Measurements from ENCODE around the gene TNS1.

Gene TNS1

DNA sequence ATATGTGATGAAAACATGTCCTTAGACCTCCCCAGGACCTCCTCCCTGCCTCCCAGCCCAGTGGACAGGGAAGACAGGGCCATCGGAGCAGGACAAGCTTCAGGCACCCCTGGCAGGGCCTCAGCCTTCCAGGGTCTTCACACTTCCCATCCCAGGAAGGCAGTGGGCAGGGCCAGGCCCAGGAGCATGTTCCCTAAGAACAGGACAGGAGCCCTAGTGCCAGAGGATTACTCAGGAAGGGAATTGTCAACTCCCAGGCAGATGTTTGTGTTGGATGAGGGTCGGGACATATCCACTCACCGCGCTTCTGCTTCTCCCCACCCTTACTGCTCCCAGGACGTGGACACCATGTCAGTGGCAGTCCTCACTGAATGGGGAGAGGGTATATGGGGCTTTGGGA is 138.9 kb downstream of the TNS1 start:
- DNase-seq, result peak; percentile 68

DNA sequence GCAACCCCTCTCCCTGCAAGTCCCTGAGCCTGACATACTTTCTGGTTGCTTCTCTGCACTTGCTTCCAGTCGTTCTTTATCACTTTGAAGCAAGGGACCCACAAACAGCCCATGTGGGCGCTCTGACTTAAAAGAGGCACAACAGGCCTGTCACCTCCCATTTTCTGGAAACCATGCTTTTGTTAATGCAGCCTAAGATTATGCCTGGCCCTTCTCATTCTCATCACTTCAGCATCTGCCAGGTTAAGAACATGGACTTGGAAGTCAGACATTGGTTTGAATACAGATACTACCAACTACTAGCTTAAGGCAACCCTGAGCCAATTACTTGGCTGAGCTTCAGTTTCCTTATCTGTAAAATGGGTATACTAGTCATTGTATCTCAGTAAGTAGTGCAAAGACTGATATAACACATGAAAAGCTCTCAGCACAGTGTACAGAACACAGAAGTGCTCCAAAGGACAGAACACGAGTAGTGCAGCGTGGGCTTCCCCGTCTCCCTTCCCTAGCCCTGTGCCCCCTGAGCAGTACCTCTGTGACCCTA is 141.4 kb downstream of the TNS1 start:
- DNase-seq, result no peak

DNA sequence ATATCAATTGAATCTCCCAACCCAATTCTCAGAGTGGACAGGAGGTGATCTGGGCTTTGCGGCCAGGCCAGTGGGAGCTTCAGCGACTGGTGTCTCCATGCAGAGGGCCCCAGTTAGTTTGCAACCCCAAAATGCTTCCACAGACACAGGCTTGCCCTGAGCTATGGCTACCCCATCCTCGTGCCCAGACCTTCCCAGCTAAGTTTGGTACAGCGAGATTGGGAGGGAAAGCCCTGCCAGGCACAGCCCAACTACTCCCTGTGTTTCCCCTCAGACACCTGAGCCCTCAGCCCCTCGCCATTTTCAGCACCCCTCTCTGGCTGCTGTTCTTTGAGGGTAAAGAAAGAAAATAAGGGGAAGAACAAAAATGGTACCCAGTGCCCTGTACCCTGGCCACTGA is 142.9 kb downstream of the TNS1 start:
- no peak for DNase-seq

DNA sequence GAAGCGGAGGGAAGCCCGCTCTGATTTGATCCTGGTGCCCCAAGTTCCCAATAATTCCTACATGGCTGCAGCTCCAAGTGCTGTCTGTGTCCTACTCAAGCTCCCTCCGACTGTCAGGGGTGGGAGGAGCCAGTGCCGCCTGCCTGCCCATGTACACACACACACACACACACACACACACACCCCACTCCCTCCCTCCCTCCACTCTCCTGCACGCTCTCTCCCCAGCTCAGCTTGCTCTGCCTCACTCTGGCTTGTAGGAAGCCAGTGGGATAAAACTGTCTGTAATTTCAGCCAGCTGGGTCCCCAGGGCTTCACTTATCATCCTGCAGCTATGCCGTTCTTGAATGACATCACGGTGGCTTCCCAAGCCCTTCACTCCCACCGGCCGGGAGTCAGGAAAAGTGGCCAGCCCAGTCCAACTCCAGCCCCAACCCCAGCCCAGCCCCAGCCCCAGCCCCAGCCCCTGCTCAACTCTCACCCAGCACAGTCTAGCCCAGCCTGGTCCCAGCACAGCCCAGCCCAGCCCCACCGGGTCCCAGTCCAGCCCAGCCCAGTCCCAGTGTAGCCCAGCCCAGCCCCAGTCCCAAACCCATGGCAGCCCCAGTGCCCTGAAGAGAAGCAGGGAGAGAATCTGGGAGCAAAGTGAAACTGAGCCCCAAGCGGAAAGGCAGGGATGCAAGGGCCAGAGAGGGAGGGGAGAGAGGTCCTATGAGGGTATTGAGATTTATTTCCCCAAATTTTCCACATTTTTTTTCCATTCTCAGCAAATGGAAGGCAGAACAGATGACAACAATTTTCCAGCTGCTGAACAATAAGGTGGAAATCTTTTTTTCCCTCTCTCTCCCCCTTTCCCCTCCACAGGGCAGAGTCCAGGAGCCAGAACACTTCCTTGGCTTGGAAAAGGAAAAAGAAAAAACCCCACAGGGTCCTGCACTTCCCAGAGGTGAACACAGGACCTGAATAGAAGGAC is 144.0 kb downstream of the TNS1 start:
- DNase-seq, result peak; percentile 96

DNA sequence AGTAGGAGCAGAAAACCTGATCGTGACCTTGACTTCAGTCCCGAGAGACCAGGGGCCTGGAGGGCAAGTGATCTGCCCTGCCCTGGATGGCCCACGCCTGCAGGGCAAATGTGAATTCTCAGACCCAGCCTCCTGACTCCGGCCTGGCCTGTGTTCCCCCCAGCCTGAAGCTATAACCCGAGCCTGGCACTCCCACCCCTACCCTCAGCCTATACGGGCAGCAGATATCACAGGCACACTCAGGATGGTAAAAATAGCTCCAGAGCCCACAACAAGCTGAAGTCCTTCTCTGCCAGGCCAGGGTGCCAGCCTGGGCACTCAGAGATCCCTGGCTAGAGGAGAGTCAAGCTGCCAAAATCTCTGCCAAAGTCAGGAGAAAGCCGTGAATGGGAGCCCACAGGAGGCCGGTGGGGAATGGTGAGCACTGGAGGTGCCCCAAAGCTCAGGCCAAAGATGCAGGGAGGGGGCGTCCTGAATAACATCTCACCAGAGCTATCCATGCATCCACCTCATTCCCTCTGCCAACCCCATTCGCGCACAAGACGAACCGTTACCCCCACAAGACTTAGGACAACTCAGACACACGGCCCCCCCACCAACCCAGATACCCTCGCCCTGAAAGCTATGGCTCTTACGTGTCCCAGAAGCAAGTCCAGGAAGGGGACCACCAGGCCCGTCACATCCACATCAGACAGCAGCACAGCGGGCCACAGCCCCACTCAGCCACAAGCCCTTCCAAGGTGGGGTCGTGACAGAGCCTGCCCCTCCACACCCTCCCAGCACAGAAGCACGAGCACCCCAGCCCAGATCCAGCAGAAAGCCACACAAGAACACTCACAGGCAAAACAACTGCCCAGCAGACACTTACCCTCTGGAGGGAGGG is 144.9 kb downstream of the TNS1 start:
- DNase-seq, result peak; percentile 41

DNA sequence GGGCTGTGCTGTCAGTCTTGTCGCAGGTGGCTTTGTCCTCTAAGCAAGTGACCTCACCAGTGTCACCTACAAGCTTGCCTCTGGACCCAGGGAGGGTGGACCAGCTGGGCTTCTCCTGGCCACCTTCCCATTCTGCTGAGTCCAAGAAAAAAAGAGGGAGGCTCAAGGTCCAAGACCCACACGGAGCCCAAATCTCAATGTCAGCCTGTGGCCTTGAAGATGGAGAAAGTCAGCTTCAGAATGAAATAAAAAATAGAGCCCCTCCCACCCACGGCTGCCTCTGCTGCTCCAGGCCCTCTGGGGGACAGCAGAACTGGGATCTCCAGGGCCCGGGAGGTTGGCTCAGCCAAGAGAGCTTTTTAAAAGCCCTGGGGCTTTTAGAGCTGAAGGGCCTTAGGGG is 145.9 kb downstream of the TNS1 start:
- peak; percentile 21 for DNase-seq

DNA sequence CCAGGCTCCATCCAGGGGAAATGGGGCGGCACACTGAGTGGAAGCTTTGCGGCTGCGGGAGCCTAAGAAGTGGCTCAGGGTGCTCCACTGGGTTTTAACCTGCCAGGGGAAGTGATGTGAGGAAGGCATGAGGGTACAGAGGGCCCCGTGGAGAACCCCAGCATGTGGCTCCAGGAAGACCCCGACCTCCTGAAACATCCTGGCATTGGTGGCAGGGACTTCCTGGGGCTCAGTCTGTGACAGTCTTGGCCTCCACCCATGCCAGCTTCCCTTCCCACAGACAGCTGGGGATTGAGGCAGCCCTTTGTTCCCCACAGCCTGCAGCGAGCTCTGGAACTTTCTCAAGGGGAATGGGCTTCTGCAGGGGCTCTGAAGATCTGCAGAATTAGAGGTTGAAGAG is 146.6 kb downstream of the TNS1 start:
- DNase-seq, result peak; percentile 18

DNA sequence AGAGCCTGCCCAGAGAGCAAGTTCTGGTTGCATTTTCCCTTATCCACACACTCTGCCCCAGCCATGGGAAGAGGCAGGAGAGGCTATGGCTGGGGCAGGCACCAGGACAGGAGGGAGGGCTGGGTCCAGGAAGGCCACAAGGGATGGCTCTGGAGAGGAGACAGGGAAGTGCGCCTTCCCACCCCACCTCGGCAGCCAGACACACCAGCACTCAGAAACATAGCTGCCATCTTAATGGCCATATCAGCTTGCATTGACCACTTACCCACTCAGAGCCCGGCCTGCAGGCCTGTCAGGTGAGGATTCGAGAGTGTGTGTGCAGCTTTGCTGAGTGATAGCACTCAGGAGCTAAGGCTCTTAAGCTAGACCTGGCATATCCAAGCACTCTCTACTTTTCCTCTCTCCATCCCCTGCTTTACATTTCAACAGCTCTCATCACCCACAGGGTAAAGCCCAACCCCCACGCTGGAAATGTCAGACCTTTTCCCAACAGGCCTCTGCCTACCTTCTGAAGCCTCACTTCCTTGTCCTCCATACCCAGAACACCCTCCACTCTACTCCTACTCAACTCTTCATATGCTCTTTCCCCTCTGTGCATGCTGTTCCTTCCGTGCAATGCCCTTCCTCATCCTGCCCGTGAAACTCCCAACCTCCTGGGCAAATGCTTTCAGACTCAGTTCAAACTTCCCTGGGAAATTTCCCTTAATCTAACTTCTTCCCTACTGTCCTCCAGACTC is 147.9 kb downstream of the TNS1 start:
- DNase-seq, result no peak

DNA sequence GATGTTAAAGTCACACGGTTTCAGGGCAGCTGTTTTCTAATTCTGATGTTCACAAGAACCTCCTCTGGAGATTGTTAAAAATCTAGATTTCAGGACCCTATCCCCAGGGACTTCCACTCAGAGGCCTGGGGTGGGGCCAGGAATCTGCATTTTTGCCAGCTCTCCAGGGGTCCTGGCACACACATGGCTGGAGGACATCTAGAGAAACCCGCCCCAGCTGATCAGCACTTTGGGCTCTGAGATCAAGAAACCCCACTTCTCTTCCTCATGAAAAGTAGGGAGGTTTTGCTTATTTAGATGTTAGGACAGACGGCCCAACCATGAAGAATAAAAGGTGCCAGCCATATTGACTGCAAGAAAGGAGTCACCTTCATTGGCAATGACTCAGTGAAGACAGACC is 148.8 kb downstream of the TNS1 start:
- DNase-seq, result no peak

DNA sequence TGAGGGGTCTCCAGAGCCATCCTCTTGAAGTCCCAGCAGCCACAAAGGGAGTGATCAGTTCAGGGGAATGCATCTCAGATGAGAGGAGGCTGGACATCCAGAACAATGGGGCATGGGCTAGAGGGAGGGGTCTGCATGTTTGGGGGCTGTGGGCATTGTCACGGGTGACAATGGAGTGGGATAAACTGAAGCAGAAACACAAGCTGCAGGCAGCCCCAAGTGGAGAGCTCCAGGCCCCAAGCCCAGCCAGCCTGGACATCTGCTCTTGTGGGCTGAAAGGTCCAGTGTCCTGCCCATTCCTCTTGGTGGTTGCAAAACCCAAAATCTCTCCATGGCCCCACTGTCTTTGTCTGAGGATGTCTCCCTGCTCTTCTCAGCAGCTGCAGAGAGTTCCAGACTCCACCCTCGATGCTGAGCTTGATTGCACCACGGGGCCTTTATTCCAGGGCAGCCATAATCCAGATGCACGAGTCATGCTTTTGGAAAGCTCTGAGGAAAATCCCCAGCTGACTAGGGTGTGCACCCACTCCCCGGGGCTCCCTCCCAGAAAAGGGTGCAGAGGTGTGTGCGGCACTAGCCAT is 149.4 kb downstream of the TNS1 start:
- DNase-seq, result no peak

DNA sequence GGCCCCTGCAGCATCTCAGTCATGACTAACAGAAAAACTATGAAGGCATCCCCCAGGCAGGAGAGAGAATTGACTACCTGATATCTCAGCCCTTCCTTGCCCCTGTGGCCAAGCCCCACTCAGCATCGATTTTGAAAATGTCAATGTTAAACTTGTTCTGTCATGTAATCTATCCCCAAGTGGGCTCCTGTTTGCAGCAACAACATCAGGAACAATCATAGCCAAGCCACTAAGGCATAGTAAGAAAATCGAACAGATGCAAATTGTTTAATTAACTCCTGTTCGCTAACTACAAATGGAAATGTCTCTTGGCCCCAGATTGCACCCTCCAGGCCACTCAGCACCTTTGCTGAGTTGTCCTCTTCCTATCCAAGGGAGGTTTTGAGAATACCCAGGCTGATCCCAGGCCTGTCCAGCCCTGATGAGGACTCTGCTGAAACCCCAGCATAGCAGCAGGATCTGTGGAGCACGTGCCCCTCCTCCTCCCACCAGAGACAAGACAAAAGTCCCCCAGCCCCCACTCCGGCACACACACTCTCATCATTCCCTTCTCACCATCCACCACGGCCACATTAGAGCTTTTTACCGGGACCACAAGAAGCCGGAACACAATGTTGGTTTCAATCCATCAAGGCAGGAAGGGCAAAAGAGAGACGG is 150.1 kb downstream of the TNS1 start:
- DNase-seq, result no peak

DNA sequence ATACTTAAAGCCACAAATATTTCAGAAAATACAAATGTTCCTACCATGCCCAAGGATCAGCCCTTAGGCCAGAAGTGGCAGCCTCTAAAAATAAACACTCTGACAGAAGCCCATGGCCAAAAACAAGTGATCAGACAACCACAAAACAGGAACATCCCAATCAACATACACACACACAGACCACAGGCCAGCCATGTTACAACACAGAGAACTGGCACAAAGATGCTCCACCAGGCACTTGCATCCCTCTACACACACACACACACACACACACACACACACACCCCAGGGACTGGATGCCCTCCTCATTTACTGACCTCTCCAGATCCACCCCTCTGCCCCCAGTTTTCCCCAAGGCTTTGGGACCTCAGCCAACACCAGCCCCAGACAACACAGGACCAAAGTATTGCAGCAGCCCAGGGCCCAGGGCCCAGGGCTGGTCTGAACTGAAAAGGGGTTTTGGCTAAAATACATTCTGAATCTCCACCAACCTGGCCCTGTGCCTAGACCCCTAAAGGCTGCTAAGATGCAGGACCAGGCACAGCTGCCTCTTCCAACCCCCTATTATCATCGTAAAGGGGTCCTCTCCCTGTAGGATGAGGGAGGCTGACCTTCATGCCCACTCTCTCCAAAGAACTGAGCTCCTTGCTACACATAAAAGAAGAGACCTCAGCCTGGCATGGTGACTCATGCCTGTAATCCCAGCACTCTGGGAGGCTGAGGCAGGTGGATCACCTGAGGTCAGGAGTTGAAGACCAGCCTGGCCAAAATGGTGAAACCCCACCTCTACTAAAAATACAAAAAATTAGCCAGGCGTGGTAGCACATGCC is 151.4 kb downstream of the TNS1 start:
- peak; percentile 55 for DNase-seq

DNA sequence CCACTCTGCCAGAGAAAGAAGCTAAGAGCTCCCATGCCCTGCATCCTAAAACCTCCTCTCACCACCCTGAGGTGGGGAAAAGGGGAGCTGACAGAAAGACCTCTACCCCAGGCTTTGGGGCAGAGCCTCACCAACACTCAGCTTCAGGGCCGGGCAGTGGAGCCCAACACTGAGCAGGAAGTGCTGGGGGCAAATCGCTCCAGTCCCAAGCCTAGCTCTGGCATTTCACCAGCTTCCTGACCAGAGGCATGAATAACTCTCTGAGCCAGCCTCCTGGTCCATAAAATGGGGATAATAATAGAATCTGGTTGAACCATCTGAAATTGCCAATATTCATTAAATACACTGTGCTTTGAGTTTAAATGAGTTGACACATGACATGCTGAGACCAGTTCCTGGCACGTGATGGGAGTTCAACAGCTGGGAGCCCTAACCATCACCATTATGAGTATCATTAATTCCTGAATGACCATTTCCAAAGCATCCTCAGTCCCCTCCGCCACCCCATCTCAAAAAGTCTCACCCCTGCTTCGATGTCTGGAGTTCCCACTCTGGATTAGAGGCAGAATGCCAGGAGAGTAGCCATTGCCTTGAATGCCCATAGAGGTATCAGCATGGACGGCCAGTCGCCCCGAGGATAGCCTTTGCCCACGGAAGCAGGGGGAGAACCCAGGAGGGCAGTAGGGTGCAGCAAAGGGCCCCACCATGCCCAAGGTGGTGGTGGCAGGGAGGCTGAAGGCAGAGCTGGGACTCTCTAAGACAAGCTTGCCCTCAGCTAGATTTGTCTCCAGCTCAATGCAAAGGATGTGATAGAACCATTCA is 153.4 kb downstream of the TNS1 start:
- DNase-seq, result no peak

DNA sequence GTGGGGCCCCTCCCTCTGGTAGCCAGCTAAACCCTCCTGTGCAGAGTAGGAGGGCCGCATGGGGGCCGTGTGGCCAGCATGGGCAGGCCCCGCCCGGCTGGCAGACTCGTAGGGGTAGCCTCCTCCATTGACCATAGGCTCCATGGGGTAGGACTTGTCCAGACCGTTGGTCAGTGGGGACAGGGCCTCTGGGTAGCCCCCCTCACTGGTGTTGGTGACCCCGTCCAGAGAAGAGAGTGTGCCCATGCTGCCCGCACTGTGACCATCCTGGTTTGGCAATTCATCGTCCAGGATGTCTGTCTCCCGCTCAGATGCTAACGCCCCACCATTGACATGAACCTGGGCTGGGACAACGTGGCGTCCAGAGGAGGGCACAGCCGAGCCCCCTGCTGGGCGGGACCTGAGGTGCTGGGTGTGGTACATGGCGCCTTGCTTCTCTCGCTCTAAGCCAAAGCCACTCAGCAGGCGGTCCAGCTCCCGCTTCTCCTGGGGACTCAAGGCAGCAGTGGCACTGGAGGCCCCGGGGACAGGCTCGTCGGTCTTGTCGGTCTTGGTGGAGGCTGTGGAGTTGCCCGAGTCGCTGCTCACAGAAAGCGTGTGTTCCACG is 154.3 kb downstream of the TNS1 start:
- DNase-seq, result no peak

DNA sequence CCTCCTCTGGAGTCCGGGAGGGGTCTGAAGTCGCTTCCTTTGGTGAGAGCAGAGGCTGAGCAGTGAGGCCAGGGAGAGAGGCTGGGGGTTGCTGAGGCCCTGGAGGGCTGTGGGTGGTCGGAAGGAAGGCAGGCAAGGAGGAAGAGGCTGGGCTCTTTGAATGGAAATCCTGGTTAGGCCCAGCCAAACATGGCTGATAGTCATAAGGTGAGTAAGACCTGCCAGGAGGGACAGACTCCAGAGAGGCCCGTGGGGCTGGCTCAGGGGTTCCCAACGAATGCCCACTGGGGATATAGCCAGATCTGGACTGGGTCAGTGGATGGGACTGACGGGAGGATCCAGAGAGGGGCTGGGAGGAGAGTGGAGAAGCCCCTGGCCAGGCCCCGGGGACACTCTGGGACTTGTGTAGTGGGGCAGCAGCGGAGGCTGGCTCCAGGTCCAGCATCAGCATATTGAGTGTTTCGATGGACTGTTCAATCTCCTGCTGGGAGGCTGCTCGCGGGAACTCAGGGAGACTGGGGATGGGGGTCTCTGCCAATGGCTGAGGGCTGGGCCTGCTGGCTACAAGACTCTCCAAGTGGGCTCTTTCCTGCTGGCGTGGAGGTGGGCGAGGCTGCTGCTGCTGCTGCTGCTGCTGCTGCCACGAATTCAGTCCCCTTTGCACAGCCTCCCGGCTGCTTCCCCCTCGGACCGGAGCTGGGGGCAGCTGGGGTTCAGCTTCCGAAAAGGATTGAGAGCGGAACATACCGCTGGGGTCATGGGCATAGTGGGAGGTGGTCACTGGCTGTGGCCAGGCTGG is 155.0 kb downstream of the TNS1 start:
- DNase-seq, result no peak

DNA sequence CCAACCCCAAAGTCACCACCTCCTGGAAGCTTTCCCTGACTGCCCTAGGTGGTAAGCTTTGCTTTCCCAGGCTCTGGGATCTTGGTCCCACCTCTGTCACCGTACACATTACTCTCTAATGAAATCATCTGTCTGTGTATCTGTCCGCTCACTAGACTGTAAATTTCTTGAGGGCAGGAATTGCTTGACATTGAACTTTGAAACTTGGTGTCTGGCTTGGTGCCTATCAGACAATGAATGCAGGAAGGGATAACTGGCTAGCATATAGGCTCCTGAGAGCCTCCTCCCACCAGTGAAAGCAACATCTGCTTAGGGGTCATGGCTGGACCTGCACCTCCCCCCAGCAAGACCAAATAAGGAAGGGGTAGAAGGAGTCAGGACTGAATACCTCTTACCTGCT is 155.7 kb downstream of the TNS1 start:
- DNase-seq, result no peak

DNA sequence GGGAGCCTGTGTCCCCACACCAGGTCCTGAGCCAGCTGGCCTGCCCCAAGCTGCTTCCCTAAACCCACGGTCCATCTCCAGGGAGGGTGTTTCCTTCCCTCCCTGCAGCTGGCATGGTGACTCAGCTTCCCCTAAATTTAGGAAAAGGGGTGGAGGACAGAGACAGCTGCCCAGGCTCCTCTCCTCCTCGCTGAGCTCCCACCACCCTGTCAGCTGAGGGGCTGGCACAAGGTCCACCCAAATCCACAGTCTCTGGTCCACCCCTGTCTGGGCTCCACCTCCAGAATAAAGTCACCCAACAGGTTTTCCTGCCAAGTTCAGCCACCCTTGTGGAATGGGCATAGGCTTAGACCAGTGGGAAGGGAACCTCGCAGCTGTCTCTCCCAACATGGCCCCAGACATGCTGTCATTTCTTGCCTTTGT is 156.5 kb downstream of the TNS1 start:
- no peak for DNase-seq

DNA sequence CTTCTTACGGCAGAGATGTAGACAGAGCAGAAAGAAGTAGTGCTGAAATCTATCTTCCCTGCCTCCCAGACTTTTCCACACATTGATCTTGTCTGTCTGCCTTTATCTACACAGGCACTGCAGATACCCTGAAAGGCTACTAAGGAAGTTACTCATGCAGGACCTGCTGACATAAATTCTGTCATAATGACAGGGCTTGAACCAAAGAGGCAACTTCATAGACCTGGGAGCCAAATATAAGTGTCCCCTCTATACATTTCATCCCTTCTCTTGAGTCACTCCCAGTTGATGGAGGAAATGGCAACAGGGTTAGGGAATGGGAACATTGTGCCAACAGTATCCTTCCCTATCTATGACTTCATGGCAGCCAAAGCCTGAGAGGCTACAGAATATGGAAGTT is 157.5 kb downstream of the TNS1 start:
- DNase-seq, result no peak

DNA sequence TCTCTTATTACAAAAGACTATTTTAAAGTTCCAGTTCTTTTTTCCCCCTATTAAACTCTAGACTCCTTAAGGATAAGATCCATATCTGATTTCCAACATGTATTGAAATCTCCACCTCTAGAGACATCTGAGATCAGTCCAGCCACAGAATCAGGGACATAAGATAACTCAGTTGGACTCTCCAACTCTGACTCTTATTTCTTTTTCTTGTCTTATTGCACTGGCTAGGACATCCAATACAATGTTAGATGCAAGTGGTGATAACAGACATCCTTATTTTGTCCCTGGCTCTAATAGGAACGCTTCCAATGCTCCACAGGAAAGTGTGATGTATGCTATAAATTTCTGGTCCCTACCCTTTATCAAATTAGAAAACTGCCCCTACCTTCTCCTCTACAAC is 158.1 kb downstream of the TNS1 start:
- DNase-seq, result no peak
